PC-9 (cell line): ENCODE data around the gene FAM131B. TPM values are rescaled to one million over a fixed set of nuclear protein-coding genes. Genes with fewer than 3 reads are reported as not detected.

Experiments used
- BruUV-seq: library from RNA; stranded (reverse); fragments of 400-500 nt; replicated peaks from 2 replicates; lab custom pipeline; 2021; lab: Mats Ljungman, UMichigan
- CTCF ChIA-PET: fragments of 300-600 bp; sonication (Branson Sonifier 250); formaldehyde crosslinking; loops from one replicate; lab custom pipeline; 2022; ENCODE audit warnings: antibody characterized with exemption; lab: Charles Lee
- POLR2A ChIA-PET: fragments of 300-600 bp; sonication (Branson Sonifier 250); formaldehyde crosslinking; loops from one replicate; lab custom pipeline; 2022; ENCODE audit warnings: antibody characterized with exemption; ENCODE audit not compliant: unreplicated experiment; lab: Charles Lee
- DNase-seq, 2 experiments: peaks; one replicate each; pipeline versions ENCODE4 v3.0.0 to v3.0.0-alpha.2; 2015 to 2022; ENCODE audit warnings: mixed read lengths in 1 of 2
- H2AFZ ChIP-seq: fragments of 200-600 bp; sonication (generic); 2 replicates; pipeline ENCODE4 v1.8.1; 2017; ENCODE audit warnings: antibody characterized with exemption
- H3F3A ChIP-seq: fragments of 200-600 bp; sonication (generic); 2 replicates; pipeline ENCODE4 v1.8.1; 2017; ENCODE audit warnings: antibody characterized with exemption, mild to moderate bottlenecking, low read depth; ENCODE audit not compliant: insufficient read depth
- H3K27ac ChIP-seq: fragments of 200-600 bp; sonication (generic); 2 replicates; pipeline ENCODE4 v1.6.1; 2016; ENCODE audit warnings: mixed run types
- H3K27me3 ChIP-seq: fragments of 200-600 bp; sonication (generic); 2 replicates; pipeline ENCODE4 v1.6.1; 2016; ENCODE audit warnings: low read depth, mixed run types; ENCODE audit not compliant: insufficient read depth
- H3K36me3 ChIP-seq: fragments of 200-600 bp; sonication (generic); 2 replicates; pipeline ENCODE4 v1.6.1; 2016; ENCODE audit warnings: low read depth, mixed run types
- H3K4me1 ChIP-seq: fragments of 200-600 bp; sonication (generic); replicated peaks from 2 replicates; pipeline ENCODE4 v1.6.1; 2016; ENCODE audit warnings: mixed run types; ENCODE audit not compliant: insufficient read depth
- H3K4me2 ChIP-seq: fragments of 200-600 bp; sonication (generic); 2 replicates; pipeline ENCODE4 v1.6.1; 2017; ENCODE audit warnings: mixed run types
- H3K4me3 ChIP-seq: fragments of 200-600 bp; sonication (generic); 2 replicates; pipeline ENCODE4 v1.6.1; 2016; ENCODE audit warnings: mixed run types
- H3K79me2 ChIP-seq: fragments of 200-600 bp; sonication (generic); 2 replicates; pipeline ENCODE4 v1.6.1; 2017; ENCODE audit warnings: low read depth, mixed run types
- H3K9me2 ChIP-seq: fragments of 200-600 bp; sonication (generic); 2 replicates; pipeline ENCODE4 v1.8.1; 2017; ENCODE audit warnings: mild to moderate bottlenecking; ENCODE audit not compliant: insufficient read depth
- H3K9me3 ChIP-seq: fragments of 200-600 bp; sonication (generic); 2 replicates; pipeline ENCODE4 v1.8.1; 2016; ENCODE audit warnings: low read depth; ENCODE audit not compliant: insufficient read depth
- H4K20me1 ChIP-seq: fragments of 200-600 bp; sonication (generic); 2 replicates; pipeline ENCODE4 v1.8.1; 2017; ENCODE audit not compliant: insufficient read depth
- EZH2 ChIP-seq: fragments of 200-600 bp; sonication (generic); IDR thresholded peaks from 2 replicates; pipeline ENCODE4 v1.8.0; 2017; ENCODE audit warnings: antibody characterized with exemption, low read depth
- intact Hi-C: fragments of 100-400 bp; cut with micrococcal nuclease; formaldehyde crosslinking; loops from one replicate; pipeline ENCODE4 v1.10.0; 2022; ENCODE audit not compliant: unreplicated experiment
- total RNA-seq: library from RNA; stranded (reverse); gene quantifications from 2 replicates; pipeline ENCODE4 v1.2.3, GENCODE V29; 2021
- TF ChIP-seq, protein P1 (sequence below): fragments of 200-600 bp; sonication (generic); conservative IDR thresholded peaks from 2 replicates; pipeline ENCODE4 v1.6.1; 2017; ENCODE audit warnings: mixed run types, antibody characterized with exemption, mild to moderate bottlenecking, moderate library complexity

Gene FAM131B
- total RNA-seq, 1 experiment from 2014 or later, result 0.65 TPM

DNA sequence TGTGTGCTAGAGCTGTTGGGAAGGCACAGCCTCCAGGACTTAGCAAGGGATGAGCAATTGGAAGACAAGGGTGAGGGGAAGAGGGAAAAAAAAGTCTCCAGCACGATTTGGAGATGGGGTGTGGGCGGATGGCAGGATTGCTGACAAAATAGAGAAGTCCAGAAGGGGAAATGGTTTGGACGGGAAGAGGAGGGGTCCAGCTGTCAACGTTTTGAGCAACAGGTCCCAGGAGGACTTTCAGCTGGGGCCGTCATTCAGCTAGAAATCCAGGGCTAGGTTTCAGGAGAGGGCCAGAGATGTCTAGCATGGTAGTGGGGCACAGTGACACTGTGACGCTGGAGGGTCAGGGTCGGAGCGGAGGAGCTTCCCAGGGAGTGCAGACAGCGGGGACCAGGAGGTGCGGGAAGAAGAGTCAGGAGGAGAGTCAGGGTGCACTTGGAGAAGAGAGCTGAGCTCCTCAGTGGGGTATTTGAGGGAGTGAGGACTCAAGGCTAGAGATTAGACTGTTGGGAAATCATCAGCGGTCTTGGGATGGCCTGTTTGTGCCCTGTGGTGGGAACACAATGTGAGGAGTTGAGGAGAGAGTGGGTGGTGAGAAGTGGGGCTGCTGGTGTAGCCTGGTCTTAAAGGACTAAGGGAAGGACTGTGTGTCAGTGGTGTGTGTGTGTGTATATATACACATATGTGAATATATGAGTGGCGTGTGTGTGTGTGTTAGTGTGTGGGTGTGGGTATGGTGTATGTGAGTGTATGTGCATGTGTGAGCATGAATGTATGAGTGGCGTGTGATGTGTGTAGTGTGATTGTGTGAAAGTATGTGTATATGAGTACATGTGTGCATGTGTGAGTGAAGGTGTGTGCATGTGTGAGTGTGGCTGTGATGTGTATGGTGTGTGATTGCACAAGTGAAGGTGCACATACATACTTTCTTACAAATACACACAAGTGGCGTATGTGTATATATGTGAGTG lies 22.4 kb upstream of the FAM131B start:
- Histone ChIP-seq H3K79me2 (peaks cover 51% of the 10 kb centered on the region), H2AFZ (no peak overlapping the region), H3K9me2 (no peaks in the 10 kb centered on the region), H3K4me2 (no peak overlapping the region), H3K27me3 (no peaks in the 10 kb centered on the region), H4K20me1 (peaks cover 59% of the 10 kb centered on the region), H3K36me3 (peaks cover 25% of the 10 kb centered on the region; the same call in 1 of the 2 replicates), H3K27ac (no peak overlapping the region), H3K4me3 (no peak overlapping the region), H3F3A (peaks cover 22% of the 10 kb centered on the region; the same call in 1 of the 2 replicates), H3K4me1 (peaks cover 12% of the 10 kb centered on the region), H3K9me3 (no peaks in the 10 kb centered on the region)
- TF ChIP-seq EZH2, result no peak
- TF ChIP-seq, protein P1, sequence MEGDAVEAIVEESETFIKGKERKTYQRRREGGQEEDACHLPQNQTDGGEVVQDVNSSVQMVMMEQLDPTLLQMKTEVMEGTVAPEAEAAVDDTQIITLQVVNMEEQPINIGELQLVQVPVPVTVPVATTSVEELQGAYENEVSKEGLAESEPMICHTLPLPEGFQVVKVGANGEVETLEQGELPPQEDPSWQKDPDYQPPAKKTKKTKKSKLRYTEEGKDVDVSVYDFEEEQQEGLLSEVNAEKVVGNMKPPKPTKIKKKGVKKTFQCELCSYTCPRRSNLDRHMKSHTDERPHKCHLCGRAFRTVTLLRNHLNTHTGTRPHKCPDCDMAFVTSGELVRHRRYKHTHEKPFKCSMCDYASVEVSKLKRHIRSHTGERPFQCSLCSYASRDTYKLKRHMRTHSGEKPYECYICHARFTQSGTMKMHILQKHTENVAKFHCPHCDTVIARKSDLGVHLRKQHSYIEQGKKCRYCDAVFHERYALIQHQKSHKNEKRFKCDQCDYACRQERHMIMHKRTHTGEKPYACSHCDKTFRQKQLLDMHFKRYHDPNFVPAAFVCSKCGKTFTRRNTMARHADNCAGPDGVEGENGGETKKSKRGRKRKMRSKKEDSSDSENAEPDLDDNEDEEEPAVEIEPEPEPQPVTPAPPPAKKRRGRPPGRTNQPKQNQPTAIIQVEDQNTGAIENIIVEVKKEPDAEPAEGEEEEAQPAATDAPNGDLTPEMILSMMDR, result no peak
- intact Hi-C loops, result loop anchor here (5.0 kb wide), 1 partner anchor 503 kb away; no protein-coding TSS in a partner anchor
- BruUV-seq, result no TSS peak
- DNase-seq, result no peak
- ChIA-PET POLR2A (no interaction called here), CTCF (interaction anchor here (0.6 to 0.7 kb wide), 2 partner anchors 13 to 16 kb away, joined by 5 to 7 read pairs; no protein-coding TSS in a partner anchor)

DNA sequence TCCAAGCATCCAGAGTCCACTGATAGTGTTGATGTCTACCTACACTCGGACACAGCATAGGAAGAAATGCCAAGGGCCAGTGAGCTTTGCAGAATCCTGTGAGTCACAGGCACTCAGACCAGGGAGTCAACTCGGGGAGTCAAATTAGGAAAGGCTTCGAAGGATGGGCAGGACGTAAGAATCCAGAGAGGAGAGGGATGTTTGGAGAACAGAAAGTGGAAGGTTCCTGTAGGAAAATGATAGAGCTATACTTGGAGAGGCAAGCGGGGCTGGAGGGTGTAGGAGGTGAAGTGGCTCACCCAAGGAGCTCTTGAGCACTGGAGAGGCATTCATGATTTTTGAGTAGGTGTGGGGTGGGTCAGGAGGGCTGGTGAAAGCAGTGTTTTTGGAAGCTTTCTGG lies 21.6 kb upstream of the FAM131B start:
- H3K36me3 ChIP-seq, result peaks cover 23% of the 10 kb centered on the region; the same call in 1 of the 2 replicates
- TF ChIP-seq, protein P1, result no peak
- no peak for TF ChIP-seq EZH2
- H4K20me1 ChIP-seq, result peaks cover 59% of the 10 kb centered on the region
- no peak for DNase-seq
- no peaks in the 10 kb centered on the region for H3K9me2 ChIP-seq
- intact Hi-C loops, result loop anchor here (5.0 kb wide), 1 partner anchor 502 kb away; no protein-coding TSS in a partner anchor
- H3K4me3 ChIP-seq, result no peak overlapping the region
- POLR2A ChIA-PET, result interaction anchor here (0.8 kb wide), 1 partner anchor 15 kb away, joined by 6 read pairs; no protein-coding TSS in a partner anchor
- CTCF ChIA-PET, result no interaction called here
- no peaks in the 10 kb centered on the region for H3K9me3 ChIP-seq
- 0 out of 2 replicates have a peak overlapping the region, but pooled peaks have one; percentile 8 for H3K4me2 ChIP-seq
- no peak overlapping the region for H3K27ac ChIP-seq
- no peak overlapping the region for H2AFZ ChIP-seq
- H3K4me1 ChIP-seq, result peaks cover 20% of the 10 kb centered on the region
- no TSS peak for BruUV-seq
- H3F3A ChIP-seq, result peaks cover 16% of the 10 kb centered on the region; the same call in 1 of the 2 replicates
- no peaks in the 10 kb centered on the region for H3K27me3 ChIP-seq
- H3K79me2 ChIP-seq, result peaks cover 58% of the 10 kb centered on the region

DNA sequence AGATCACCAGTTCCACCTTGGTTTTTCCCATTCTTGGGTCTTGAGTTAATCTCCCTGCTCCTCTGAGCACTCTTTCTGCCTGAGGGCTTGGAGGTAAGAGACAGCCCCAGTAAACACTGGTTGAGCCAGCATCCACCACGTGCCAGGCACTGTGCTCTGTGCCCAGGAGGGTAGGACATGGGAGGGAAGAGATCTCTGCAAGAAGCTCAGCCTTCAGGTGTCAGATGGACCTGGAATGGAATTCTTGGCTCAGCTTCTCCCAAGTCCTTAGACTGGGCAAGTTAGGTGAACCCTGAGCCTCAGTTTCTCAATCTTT lies 21.1 kb upstream of the FAM131B start:
- TF ChIP-seq EZH2, result no peak
- TF ChIP-seq, protein P1, result no peak
- H3K79me2 ChIP-seq, result peaks cover 64% of the 10 kb centered on the region
- H3K27ac ChIP-seq, result no peak overlapping the region
- peaks cover 59% of the 10 kb centered on the region for H4K20me1 ChIP-seq
- POLR2A ChIA-PET, result interaction anchor here (0.6 to 0.8 kb wide), 2 partner anchors 14 to 61 kb away, joined by 5 to 6 read pairs; no protein-coding TSS in a partner anchor
- H3K4me3 ChIP-seq, result no peak overlapping the region
- H3F3A ChIP-seq, result peaks cover 13% of the 10 kb centered on the region; the same call in 1 of the 2 replicates
- H2AFZ ChIP-seq, result no peak overlapping the region
- peaks cover 17% of the 10 kb centered on the region; the same call in 1 of the 2 replicates for H3K36me3 ChIP-seq
- H3K4me1 ChIP-seq, result peaks cover 26% of the 10 kb centered on the region
- DNase-seq, result no peak
- no TSS peak for BruUV-seq
- H3K9me3 ChIP-seq, result no peaks in the 10 kb centered on the region
- no peaks in the 10 kb centered on the region for H3K9me2 ChIP-seq
- no peaks in the 10 kb centered on the region for H3K27me3 ChIP-seq
- intact Hi-C loops, result loop anchor here (5.0 kb wide), 1 partner anchor 501 kb away; no protein-coding TSS in a partner anchor
- CTCF ChIA-PET, result no interaction called here
- H3K4me2 ChIP-seq, result 0 out of 2 replicates have a peak overlapping the region, but pooled peaks have one; percentile 96
